HG03039 (cell line): ENCODE results near the gene MED13L.

Experiments
- ATAC-seq: cut with Tn5 transposase; IDR thresholded peaks from one replicate; pipeline ENCODE4 v1.9.1; 2021; ENCODE audit warnings: mild to moderate bottlenecking, moderate library complexity; ENCODE audit not compliant: unreplicated experiment

The MED13L gene

GRCh38 chr12:116099652-116100432 is 177.7 kb downstream of the MED13L start:
- no peak for ATAC-seq

- ATAC-seq: no peak
These were observed 180.6 kb downstream of the MED13L start for GRCh38 chr12:116096874-116097273.

- ATAC-seq: no peak
These were observed 183.0 kb downstream of the MED13L start for GRCh38 chr12:116094475-116094874.

GRCh38 chr12:116093915-116094314 is 183.6 kb downstream of the MED13L start:
- no peak for ATAC-seq

DNA sequence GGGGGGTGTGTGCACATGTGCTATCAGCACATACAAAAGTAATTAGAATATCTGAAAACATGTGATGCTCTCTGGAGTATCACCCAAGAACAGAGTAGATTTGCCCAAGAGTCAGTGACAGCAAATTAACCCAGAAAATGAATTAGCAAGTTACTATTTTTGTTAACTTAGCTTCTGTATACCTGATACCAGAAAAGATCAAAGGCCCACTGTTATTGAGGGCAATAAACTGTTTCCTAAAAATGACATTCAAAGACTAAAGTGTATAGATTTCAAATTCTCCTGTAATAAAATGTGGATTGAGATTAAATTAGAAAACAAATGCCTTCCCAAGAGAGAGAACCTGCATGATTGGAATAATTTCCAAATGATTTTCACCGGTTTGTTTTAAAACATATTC is 184.7 kb downstream of the MED13L start:
- no peak for ATAC-seq

GRCh38 chr12:116092162-116092561 is 185.3 kb downstream of the MED13L start:
- ATAC-seq: no peak

- no peak for ATAC-seq
These were observed 185.9 kb downstream of the MED13L start for GRCh38 chr12:116091579-116091978.

- no peak for ATAC-seq
These were observed 187.0 kb downstream of the MED13L start for GRCh38 chr12:116090516-116090915.

- ATAC-seq: no peak
These were observed 188.4 kb downstream of the MED13L start for GRCh38 chr12:116089080-116089479.

- no peak for ATAC-seq
These were observed 189.5 kb downstream of the MED13L start for GRCh38 chr12:116087962-116088361.

GRCh38 chr12:116087399-116087798 is 190.1 kb downstream of the MED13L start:
- ATAC-seq: no peak

DNA sequence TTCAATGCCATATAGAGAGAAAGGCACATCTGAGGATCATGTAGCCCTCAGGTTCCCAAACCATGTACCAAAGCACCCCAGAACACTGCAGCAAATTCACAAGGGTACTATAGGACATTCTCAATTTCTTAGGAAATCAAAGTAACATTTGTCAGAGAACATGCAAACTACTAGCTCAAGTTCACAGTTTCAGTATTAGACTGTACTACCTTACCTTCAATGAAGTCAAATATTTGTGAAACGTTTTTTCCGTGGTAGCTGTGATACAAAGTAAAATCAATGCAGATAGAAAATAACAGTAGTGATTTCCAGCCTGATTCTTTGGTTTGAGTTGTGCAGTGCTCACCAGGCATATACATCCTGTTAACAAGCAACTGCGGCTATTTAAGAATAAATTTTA is 197.1 kb downstream of the MED13L start:
- ATAC-seq: no peak

DNA sequence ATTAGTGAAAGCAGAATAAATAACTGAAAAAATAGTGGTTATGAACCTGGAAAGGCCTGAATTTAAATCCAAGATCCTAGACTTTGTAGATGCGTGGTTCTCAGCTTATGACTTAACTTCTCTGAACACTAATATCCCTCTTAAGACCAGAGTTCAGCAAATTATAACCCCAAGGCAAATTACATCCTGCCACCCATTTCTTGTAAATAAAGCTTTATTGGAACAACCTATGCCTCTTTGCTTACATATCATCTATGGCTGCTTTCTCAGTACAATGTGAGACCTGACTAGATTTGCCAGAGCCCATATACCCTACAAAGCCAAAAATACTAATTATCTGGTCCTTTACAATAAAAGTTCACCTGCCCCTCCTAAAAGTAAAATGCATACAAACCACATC is 199.1 kb downstream of the MED13L start:
- ATAC-seq: no peak

DNA sequence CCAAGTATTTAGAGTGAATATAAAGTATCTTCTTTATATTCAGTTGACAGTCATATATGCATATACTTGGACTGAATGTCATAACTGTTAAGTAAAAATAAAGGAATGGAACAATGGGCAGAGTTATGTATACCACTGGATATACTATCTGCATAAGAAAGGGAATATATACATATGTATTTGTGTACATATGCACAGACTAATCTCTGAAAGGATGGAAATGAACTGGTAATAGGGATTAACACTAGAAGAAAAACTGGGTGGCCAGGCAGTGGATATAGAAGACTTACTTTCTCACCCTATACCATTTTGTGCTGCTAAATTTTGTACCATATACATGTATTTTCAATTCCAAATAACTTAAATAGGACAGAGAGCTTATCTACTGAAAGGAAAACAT is 200.1 kb downstream of the MED13L start:
- ATAC-seq: no peak

GRCh38 chr12:116076399-116076798 is 201.1 kb downstream of the MED13L start:
- ATAC-seq: no peak

GRCh38 chr12:116074686-116075085 is 202.8 kb downstream of the MED13L start:
- ATAC-seq: no peak

DNA sequence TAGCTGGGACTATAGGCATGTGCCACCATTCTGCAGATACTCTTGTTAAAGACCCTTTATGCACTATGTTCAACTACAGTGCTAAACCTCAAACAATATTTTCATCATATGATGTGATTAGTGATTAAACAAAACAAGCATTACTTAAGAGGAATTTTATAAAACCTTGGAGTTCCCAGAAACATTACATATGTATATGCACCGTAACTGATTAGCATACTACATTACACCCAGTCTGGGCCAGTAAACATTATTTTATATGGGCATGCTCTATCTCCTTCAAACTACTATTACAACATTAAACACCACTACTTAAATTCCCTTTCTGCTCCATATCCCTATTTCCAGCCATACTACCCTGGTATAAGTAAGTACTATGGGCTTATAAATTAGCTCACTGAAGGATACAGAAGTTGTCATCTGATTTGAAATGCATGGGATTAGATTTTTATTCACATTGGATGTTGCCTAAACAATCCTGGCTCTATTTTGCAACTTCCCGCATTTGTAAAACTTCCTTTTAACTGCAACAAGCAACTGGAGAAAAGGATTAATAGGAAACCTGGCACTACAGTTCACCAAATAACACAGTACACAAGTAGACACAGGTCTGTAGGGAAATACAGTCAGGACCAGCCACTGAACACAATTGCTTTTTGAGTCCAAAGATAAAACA is 205.8 kb downstream of the MED13L start:
- ATAC-seq: no peak

GRCh38 chr12:116070444-116070843 is 207.0 kb downstream of the MED13L start:
- ATAC-seq: no peak

- no peak for ATAC-seq
These were observed 207.6 kb downstream of the MED13L start for GRCh38 chr12:116069943-116070342.

DNA sequence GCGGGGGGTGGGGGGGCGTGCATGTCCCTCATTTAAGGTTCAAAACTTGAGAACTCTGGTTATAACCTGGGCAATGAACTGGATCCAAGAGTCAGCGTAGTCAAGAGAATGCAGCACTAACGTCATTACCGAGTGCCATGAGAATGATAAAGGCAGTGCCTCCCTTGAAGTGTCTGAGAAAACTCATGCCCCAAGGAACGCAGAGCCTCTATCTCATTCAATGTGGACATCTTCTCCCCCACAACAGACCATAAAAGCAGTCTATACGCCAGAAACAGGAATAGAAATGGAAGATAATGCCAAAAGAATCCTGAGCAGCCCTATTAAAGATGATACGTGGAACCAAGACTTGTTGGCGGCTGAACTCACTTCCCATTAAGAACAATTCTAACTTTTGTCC is 208.6 kb downstream of the MED13L start:
- ATAC-seq: no peak

GRCh38 chr12:116068371-116068770 is 209.1 kb downstream of the MED13L start:
- no peak for ATAC-seq

- ATAC-seq: no peak
These were observed 209.6 kb downstream of the MED13L start for GRCh38 chr12:116067892-116068291.
